ENCODE data around the gene MYL5.
"Not testable (repeated sequence)": the region's sequence is repeated elsewhere in the genome, so short reads cannot be mapped to it uniquely, and the experiment has no call there.

Gene MYL5

DNA sequence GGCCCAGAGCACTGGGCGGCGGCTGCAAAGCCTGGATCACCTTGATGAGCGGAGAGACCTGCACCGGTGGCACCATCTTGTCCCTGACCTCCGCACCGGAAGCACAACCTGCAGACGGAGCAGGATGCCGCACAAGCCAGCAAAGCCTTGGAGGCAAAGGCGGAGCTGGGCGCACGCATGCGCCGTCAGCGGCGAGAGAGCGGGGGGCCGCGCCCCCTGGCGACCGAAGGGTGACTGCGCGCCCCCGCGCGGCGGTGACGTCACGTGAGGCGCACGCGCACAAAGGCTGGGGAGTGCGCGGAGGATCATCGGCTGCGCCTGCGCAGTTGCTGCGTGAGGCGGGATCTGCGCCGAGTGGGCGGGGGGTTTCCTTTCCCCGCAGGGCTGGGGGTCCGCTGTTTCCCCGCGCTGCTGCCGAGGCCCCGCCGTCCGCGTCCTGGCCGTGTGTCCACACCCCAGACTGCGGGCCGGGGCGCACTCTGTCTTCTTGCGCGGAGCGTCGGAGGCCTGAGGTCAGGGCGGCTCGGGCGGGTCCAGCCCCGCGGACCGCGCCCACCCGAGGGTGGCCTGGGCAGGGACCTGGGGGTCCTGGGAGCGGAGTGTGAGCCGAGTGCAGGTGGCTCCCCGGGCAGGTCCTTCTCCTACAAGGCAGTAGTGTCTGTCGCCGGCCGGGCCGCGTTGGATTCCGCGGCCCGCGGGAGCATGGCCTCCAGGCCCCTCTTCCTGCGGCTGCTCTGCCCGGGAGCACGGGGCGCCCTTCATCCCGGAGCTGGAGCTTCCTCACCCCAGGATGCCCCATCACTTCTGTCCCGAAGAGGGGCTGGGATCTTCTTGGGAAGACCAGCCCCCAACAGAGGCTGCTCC, at the start of gene MYL5, which contains the start of gene ATP5ME:
TSS of gene MYL5 (plus strand) at position 371 of the 864 bp plus-strand sequence. CDS start 3,485 bp downstream, outside the sequence.
TSS of gene ATP5ME (minus strand) at position 105 of the 864 bp plus-strand sequence. CDS start at position 76, 29 bp downstream.
- DNase-seq = peak; percentile 83

- DNase-seq = no peak
These were observed 49.4 kb upstream of the MYL5 start, which contains the start of gene PDE6B for GRCh38 chr4:624705-625590. Gene PDE6B, plus strand, starts transcription at chr4:625573. Its CDS starts 54 bp downstream, at chr4:625627.

DNA sequence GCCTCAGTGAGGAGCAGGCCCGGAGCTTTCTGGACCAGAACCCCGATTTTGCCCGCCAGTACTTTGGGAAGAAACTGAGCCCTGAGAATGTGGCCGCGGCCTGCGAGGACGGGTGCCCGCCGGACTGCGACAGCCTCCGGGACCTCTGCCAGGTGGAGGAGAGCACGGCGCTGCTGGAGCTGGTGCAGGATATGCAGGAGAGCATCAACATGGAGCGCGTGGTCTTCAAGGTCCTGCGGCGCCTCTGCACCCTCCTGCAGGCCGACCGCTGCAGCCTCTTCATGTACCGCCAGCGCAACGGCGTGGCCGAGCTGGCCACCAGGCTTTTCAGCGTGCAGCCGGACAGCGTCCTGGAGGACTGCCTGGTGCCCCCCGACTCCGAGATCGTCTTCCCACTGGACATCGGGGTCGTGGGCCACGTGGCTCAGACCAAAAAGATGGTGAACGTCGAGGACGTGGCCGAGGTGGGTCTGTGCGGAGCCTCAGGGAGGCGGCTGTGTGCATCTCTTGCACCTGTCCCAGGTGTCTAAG, 48.6 kb upstream of the MYL5 start:
- no peak for DNase-seq

DNA sequence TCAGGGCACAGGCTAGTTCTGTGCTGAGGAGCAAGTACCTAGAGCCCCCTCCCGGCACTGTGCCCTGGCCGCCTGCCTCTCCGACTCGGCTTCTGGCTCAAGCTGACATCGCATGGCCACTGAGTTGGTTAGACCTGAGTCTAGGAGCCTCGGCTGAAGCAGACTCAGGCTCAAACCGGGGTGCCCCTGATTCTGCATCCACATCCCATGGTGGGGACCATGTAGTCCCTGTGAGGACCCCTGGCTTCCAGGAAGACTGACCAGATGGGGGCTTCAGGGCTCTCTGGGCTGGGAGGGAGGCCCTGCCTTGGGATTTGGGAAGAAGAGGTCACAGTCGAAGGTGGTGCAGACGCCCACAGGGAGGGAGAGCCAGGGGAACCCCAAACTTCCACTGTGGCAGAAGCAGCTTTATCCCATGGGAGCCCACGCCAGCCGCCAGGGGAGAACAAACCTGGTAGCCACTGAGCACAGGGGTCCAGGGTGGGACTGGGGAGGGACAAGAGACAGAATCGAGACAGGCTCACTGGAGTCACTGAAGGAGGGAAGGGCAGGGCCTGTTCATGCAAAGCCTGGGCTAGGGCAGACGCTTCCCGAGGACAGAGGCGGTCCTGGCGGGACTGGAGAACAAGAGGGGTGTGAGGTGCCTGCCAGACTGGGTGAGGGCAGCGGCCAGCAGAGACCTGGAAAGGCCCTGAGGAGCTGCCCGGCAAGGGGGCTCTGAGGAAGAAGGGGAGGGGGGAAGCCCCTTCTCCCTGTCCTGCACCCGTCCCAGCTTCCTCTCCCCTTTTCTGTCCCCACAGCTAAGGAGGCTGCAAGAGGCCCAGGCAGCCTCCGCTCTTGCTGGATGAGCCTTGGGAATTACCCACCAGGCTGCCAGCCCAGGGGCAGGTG, 47.9 kb upstream of the MYL5 start:
- no peak for DNase-seq

- DNase-seq = no peak
These were observed 46.8 kb upstream of the MYL5 start for GRCh38 chr4:627347-628125.

- DNase-seq = no peak
These were observed 46.0 kb upstream of the MYL5 start for GRCh38 chr4:628311-628741.

- no peak for DNase-seq
These were observed 45.3 kb upstream of the MYL5 start for GRCh38 chr4:628821-629635.

GRCh38 chr4:629636-629914, 44.8 kb upstream of the MYL5 start:
- no peak for DNase-seq

GRCh38 chr4:629915-630641, 44.3 kb upstream of the MYL5 start:
- DNase-seq = no peak

- DNase-seq = no peak
These were observed 43.7 kb upstream of the MYL5 start for GRCh38 chr4:630656-631055.

DNA sequence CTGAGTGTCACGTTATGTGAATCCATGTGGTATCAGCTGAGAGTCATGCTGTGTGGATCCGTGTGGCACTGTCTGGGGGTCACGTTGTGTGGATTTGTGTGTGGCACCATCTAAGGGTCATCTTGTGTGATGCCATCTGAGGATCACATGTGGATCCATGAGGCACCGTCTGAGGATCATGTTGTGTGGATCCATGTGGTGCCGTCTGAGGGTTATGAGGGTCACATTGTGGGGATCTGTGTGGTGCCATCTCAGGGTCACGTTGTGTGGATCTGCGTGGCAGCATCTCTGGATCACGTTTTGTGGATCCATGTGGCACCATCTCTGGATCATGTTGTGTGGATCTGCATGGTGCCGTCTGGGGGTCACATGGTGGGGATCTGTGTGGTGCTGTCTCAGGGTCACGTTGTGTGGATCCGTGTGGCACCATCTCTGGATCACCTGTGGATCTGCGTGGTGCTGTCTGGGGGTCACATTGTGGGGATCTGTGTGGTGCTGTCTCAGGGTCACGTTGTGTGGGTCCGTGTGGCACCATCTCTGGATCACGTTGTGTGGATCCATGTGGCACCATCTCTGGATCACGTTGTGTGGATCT, 42.0 kb upstream of the MYL5 start:
- DNase-seq = no peak

DNA sequence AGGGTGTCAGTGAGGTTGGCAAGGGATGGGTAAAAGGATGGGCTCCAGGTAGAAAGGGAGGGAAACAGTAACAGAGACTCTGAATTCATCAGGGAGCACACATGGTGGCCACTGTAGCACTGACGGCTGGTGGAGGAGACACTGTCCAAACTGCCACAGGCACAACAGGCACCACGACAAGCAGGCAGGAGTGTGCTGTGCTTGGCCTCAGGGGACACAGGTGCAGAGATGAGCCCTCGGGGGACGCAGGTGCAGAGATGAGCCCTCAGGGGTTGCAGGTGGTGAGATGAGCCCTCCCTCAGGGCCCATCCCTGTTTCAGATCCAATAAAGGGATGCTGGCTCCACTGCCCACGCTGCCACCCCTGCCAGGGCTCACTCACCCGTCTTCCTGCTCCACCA, 41.4 kb upstream of the MYL5 start:
- no peak for DNase-seq

DNA sequence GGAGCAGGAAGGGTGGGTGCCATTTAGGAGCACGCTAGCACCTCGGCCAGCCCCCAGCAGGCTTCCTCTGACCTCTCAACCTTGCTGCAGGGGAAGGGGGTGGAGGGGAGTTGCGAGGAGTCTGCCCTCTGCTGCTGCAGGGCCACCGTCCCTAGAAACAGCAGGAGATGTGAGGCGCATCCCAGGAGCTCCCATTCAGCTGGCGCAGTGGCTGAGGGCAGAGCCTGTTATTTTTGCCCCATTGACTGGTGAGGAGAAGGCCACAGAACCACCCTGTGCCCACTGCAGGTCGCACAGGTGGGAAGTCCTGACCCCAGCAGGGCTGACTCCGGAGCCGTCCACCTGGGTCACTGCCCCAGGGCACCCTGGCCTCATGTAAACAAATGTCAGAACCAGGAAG, 40.9 kb upstream of the MYL5 start:
- DNase-seq = no peak

- no peak for DNase-seq
These were observed 40.3 kb upstream of the MYL5 start for GRCh38 chr4:633976-634598.

DNA sequence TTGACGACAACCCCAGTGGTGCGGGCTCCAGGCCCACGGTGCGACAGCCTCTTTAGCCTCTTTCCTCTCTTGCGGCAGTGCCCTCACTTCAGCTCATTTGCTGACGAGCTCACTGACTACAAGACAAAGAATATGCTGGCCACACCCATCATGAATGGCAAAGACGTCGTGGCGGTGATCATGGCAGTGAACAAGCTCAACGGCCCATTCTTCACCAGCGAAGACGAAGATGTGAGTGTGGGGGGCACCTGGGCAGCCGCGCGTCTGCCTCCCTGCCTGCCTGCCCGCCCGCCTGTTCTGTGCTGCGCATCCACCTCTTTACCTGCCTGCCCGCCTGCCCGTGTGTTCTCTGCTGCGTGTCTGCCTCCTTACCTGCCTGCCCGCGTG, 39.8 kb upstream of the MYL5 start:
- DNase-seq = no peak

- DNase-seq = not testable (repeated sequence)
These were observed 39.1 kb upstream of the MYL5 start for GRCh38 chr4:635066-635835.

DNA sequence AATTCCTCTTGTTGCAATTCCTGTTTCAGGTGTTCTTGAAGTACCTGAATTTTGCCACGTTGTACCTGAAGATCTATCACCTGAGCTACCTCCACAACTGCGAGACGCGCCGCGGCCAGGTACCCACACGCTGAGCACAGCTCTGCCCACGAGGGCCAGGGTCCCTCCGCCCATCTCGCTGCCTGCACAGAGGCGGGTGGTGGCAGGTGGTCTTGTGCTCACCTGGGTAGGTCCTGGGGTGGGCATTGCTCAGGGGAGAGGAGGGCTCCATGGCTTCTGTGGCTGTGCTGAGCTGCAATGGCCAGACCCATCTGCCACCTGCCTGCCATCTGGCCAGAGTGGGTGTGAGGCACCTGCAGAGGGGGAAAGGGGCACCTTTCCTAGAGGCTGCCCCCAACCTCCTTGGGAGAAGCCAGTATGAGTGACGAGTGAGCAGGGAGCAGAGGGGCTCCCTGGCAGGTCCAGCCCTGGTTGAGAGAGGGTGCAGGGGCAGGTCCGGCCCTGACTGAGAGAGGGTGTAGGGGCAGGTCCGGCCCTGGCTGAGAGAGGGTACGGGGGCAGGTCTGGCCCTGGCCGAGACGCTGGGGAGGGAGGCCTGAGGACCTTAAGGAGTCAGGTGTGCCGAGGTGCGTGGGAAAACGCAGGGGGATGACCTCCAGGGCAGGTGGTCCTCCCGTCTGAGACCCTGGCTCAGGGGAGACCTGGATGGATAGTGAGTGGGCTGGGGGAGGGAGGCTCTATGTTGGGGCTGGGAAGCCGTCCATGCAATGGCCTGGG, 38.3 kb upstream of the MYL5 start:
- no peak for DNase-seq
